Measurements from ENCODE around the gene LRRC71.

- TF ChIP-seq CTCF (conservative IDR thresholded peaks at IDR 0.05; ENCODE audit: low read depth in 2 of 2) (no peak), POLR2AphosphoS5 (IDR thresholded peaks at IDR 0.05; ENCODE audit: low read depth) (no peak), EZH2 (IDR thresholded peaks at IDR 0.05; ENCODE audit: low read depth, unreplicated experiment) (no peak), CREB1 (CRISPR knock-in tag; IDR thresholded peaks at IDR 0.05; ENCODE audit: low read depth) (no peak), REST (IDR thresholded peaks at IDR 0.05; ENCODE audit: unreplicated experiment) (no peak), ETS1 (IDR thresholded peaks at IDR 0.05) (no peak), EZH2phosphoT487 (IDR thresholded peaks at IDR 0.05; ENCODE audit: unreplicated experiment) (no peak), JUNB (IDR thresholded peaks at IDR 0.05; ENCODE audit: unreplicated experiment) (no peak), STAT1 (IDR thresholded peaks at IDR 0.05; ENCODE audit: unreplicated experiment) (no peak)
Observed at GRCh38 chr1:156941675-156942074, 21.2 kb downstream of the LRRC71 start.

All from GM23338 (cell line).